Mesenchymal stem cell (in vitro differentiated cells and primary cell): Measurements from ENCODE around the gene SPIN1.

Experiments used
- DNase-seq: peaks from one replicate; pipeline ENCODE4 v3.0.0-alpha.2; 2013
- H2AFZ ChIP-seq: one replicate; pipeline ENCODE4 v1.6.1; 2013; ENCODE audit warnings: low read depth, mild to moderate bottlenecking, control low read depth, inconsistent platforms, low read length, moderate library complexity
- H2AK5ac ChIP-seq: 2 replicates; pipeline ENCODE4 v1.6.1; 2013; ENCODE audit warnings: low read length, moderate library complexity, mild to moderate bottlenecking, inconsistent platforms; ENCODE audit not compliant: severe bottlenecking
- H2BK120ac ChIP-seq: one replicate; pipeline ENCODE4 v1.6.1; 2013; ENCODE audit warnings: low read depth, mild to moderate bottlenecking, inconsistent platforms, low read length, moderate library complexity
- H2BK12ac ChIP-seq, 2 experiments: one replicate each; pipeline ENCODE4 v1.6.1; 2013; ENCODE audit warnings: inconsistent platforms in 2 of 2, low read length in 2 of 2, mild to moderate bottlenecking in 2 of 2, moderate library complexity in 2 of 2, control low read depth in 1 of 2
- H2BK15ac ChIP-seq: one replicate; pipeline ENCODE4 v1.6.1; 2013; ENCODE audit warnings: mild to moderate bottlenecking, low read depth, inconsistent platforms; ENCODE audit not compliant: poor library complexity, severe bottlenecking
- H2BK5ac ChIP-seq: 2 replicates; pipeline ENCODE4 v1.6.1; 2013; ENCODE audit warnings: low read depth, mild to moderate bottlenecking, low read length, control low read depth, inconsistent platforms; ENCODE audit not compliant: poor library complexity, severe bottlenecking
- H3K14ac ChIP-seq, 2 experiments: one replicate each; pipeline ENCODE4 v1.6.1; 2013; ENCODE audit warnings: inconsistent platforms in 2 of 2, low read length in 2 of 2, control low read depth in 1 of 2, mild to moderate bottlenecking in 1 of 2, moderate library complexity in 1 of 2
- H3K18ac ChIP-seq, 2 experiments: one replicate each; pipeline ENCODE4 v1.6.1; 2013; ENCODE audit warnings: inconsistent platforms in 2 of 2, low read length in 2 of 2, control low read depth in 1 of 2, low read depth in 1 of 2, mild to moderate bottlenecking in 1 of 2
- H3K23ac ChIP-seq, 2 experiments: one replicate each; pipeline ENCODE4 v1.6.1; 2013; ENCODE audit warnings: inconsistent platforms in 2 of 2, low read length in 2 of 2, mild to moderate bottlenecking in 2 of 2, moderate library complexity in 2 of 2, control low read depth in 1 of 2
- H3K27ac ChIP-seq: 2 replicates; pipeline ENCODE4 v1.5.1; 2013; ENCODE audit warnings: mild to moderate bottlenecking, moderate library complexity, low read length, control low read depth, inconsistent platforms; ENCODE audit not compliant: poor library complexity, severe bottlenecking
- H3K27me3 ChIP-seq, 2 experiments: 2 replicates each; pipeline versions ENCODE4 v1.6.1 to v1.7.0; 2013; ENCODE audit warnings: low read length in 2 of 2, mild to moderate bottlenecking in 2 of 2, moderate library complexity in 2 of 2, control low read depth in 1 of 2, inconsistent platforms in 1 of 2; ENCODE audit not compliant: control insufficient read depth in 1 of 2, insufficient read depth in 1 of 2
- H3K36me3 ChIP-seq, 2 experiments: 2 replicates each; pipeline versions ENCODE4 v1.6.1 to v1.7.0; 2013; ENCODE audit warnings: low read length in 2 of 2, control low read depth in 1 of 2, inconsistent platforms in 1 of 2, low read depth in 1 of 2, mild to moderate bottlenecking in 1 of 2; ENCODE audit not compliant: insufficient read depth in 2 of 2, control insufficient read depth in 1 of 2
- H3K4ac ChIP-seq, 2 experiments: one replicate each; pipeline ENCODE4 v1.6.1; 2013; ENCODE audit warnings: inconsistent platforms in 2 of 2, low read length in 2 of 2, mild to moderate bottlenecking in 2 of 2, moderate library complexity in 2 of 2, control low read depth in 1 of 2, low read depth in 1 of 2
- H3K4me1 ChIP-seq: 2 replicates; pipeline ENCODE4 v1.6.1; 2013; ENCODE audit warnings: low read depth, low read length, control low read depth; ENCODE audit not compliant: control insufficient read depth, insufficient read depth
- H3K4me2 ChIP-seq: 2 replicates; pipeline ENCODE4 v1.6.1; 2013; ENCODE audit warnings: low read length, mild to moderate bottlenecking, inconsistent platforms; ENCODE audit not compliant: poor library complexity, severe bottlenecking
- H3K4me3 ChIP-seq, 2 experiments: 2 replicates each; pipeline versions ENCODE4 v1.5.1 to v1.7.0; 2013; ENCODE audit warnings: low read length in 2 of 2, mild to moderate bottlenecking in 2 of 2, control low read depth in 1 of 2, low read depth in 1 of 2; ENCODE audit not compliant: insufficient read depth in 1 of 2
- H3K79me1 ChIP-seq: replicated peaks from 2 replicates; pipeline ENCODE4 v1.6.1; 2013; ENCODE audit warnings: mild to moderate bottlenecking, control low read depth, low read length, inconsistent platforms; ENCODE audit not compliant: poor library complexity, severe bottlenecking
- H3K9ac ChIP-seq: 2 replicates; pipeline ENCODE4 v1.7.0; 2013; ENCODE audit warnings: mild to moderate bottlenecking, low read length, moderate library complexity
- H3K9me3 ChIP-seq: 2 replicates; pipeline ENCODE4 v1.7.0; 2013; ENCODE audit warnings: mild to moderate bottlenecking, low read length; ENCODE audit not compliant: control insufficient read depth
- H4K8ac ChIP-seq: one replicate; pipeline ENCODE4 v1.6.1; 2013; ENCODE audit warnings: inconsistent platforms, mild to moderate bottlenecking, low read length, moderate library complexity
- H4K91ac ChIP-seq: one replicate; pipeline ENCODE4 v1.6.1; 2013; ENCODE audit warnings: mild to moderate bottlenecking, low read length, inconsistent platforms
- WGBS: methylation state at CpG from one replicate; pipeline ENCODE4 v1.1.7; 2013; ENCODE audit warnings: mixed read lengths; 5-methylcytosine and 5-hydroxymethylcytosine counted together

SPIN1 gene

DNA sequence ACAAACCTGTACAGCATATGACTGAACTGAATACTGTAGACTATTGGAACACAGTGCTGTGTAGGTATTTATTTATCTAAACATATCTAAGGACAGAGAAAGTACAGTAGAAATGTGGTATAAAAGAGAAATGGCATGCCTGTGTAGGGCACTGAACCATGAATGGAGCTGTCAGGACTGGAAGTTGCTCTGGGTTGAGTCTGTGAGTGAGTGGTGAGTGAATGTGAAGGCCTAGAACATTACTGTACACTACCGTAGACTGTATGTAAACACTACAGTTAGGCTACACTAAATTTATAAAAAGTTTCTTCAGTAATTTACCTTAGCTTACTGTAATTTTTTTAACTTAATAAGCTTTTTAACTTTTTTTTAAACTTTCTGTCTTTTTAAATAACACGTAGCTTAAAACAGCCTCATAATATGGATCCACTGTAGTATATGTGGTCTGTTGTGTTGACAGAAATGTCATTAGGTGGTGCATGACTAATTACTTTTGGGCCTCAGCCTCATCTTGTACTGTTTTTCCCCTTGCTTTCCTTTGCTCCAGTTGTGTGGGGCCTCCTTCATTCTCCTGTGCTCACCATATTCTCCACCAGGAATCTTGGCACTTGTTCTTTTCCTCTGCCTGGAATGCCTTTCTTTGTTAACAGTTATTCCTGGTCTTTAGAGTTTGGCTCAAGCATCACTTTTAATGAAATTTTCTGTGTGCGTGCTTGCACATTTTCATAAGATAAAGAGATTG lies 8.8 kb downstream of the SPIN1 start:
- Histone ChIP-seq H4K91ac (no peak overlapping the region), H3K14ac (no peak overlapping the region), H2AK5ac (peak overlapping the region; percentile 44), H3K9me3 (no peaks in the 10 kb centered on the region), H3K27ac (peak overlapping the region; percentile 54), H2AFZ (no peak overlapping the region), H2BK5ac (no peak overlapping the region), H3K79me1 (no peaks in the 10 kb centered on the region), H3K4me1 (peaks cover 22% of the 10 kb centered on the region), H3K4me3 (no peak overlapping the region), H2BK12ac (no peak overlapping the region), H2BK120ac (no peak overlapping the region), H2BK15ac (no peak overlapping the region), H3K18ac (no peak overlapping the region), H3K27me3 (no peaks in the 10 kb centered on the region), H3K36me3 (peaks cover 0 to 4% of the 10 kb centered on the region in 2 experiments), H3K9ac (no peak overlapping the region), H4K8ac (no peak overlapping the region), H3K4me2 (no peak overlapping the region), H3K4ac (no peak overlapping the region), H3K23ac (no peak overlapping the region)
- DNase-seq = peak; percentile 73
- WGBS = 88% methylated on average over 1 of the region's 3 CpGs

DNA sequence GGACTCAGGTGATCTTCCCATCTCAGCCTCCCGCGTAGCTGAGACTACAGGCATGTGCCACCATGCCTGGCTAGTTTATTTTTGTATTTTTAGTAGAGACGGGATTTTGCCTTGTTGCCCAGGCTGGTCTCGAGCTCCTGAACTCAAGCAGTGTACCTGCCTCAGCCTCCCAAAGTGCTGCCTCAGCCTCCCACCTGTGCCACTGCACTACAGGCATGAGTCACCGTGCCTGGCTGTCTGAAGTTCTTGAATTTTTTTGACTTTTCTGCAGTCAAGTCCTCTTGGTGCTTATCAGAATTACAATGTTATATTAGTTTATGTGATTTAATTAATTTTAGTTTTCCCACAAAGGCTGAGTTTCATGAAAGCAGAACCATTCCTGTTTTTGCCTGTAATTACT lies 9.8 kb downstream of the SPIN1 start:
- H2AFZ ChIP-seq = no peak overlapping the region
- no peak overlapping the region for H3K4ac ChIP-seq
- H2BK120ac ChIP-seq = no peak overlapping the region
- H3K27ac ChIP-seq = no peak overlapping the region
- no peak overlapping the region for H2AK5ac ChIP-seq
- H3K9me3 ChIP-seq = no peaks in the 10 kb centered on the region
- peak overlapping the region; percentile 1 for H2BK15ac ChIP-seq
- no peak overlapping the region for H3K4me2 ChIP-seq
- peak overlapping the region in 1 of 2 experiments; percentile 51 for H3K23ac ChIP-seq
- no peak overlapping the region for H4K91ac ChIP-seq
- H3K4me3 ChIP-seq = no peak overlapping the region
- no peak for DNase-seq
- peaks cover 0 to 4% of the 10 kb centered on the region in 2 experiments for H3K36me3 ChIP-seq
- peaks cover 24% of the 10 kb centered on the region for H3K4me1 ChIP-seq
- H3K27me3 ChIP-seq = no peaks in the 10 kb centered on the region
- no peak overlapping the region for H4K8ac ChIP-seq
- no peak overlapping the region for H3K9ac ChIP-seq
- 92% methylated on average over 4 of the region's 5 CpGs for WGBS
- peak overlapping the region; percentile 6 to 34 for H2BK12ac ChIP-seq
- H3K79me1 ChIP-seq = no peaks in the 10 kb centered on the region
- no peak overlapping the region for H2BK5ac ChIP-seq
- H3K18ac ChIP-seq = no peak overlapping the region
- no peak overlapping the region for H3K14ac ChIP-seq

DNA sequence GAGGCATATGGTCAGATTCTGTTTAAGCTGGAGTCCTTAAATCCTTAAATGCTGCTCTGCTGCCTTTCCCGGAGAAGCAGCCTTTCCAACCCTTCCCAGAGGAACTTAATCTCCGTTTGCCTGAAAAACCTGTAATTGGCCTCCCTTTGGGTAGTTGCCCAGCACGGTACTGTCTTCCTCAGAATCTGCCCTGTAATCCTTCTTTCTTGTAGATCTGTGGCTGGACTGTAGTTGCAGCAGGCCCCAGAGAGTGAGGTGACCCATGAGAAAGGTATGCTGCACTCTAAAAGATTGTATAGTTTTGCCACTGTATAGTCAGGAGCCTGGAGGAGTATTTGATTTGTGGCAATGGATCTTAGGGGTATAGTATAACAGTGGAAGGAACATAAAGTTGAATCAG lies 11.7 kb downstream of the SPIN1 start:
- H3K36me3 ChIP-seq = peaks cover 0 to 4% of the 10 kb centered on the region in 2 experiments
- peak overlapping the region in 1 of 2 experiments; percentile 23 for H3K18ac ChIP-seq
- no peak overlapping the region for H3K4ac ChIP-seq
- no peaks in the 10 kb centered on the region for H3K79me1 ChIP-seq
- H3K9ac ChIP-seq = peak overlapping the region; percentile 61
- no peak overlapping the region for H2AK5ac ChIP-seq
- no peak overlapping the region for H3K4me2 ChIP-seq
- H2BK120ac ChIP-seq = no peak overlapping the region
- H3K4me1 ChIP-seq = peaks cover 24% of the 10 kb centered on the region
- no peaks in the 10 kb centered on the region for H3K27me3 ChIP-seq
- H2BK12ac ChIP-seq = no peak overlapping the region
- no peak overlapping the region for H3K14ac ChIP-seq
- peak overlapping the region; percentile 90 for H3K27ac ChIP-seq
- no peaks in the 10 kb centered on the region for H3K9me3 ChIP-seq
- H2AFZ ChIP-seq = no peak overlapping the region
- DNase-seq = peak; percentile 88
- H3K4me3 ChIP-seq = peak overlapping the region in 1 of 2 experiments; percentile 35
- WGBS = 30% methylated on average over 3 of the region's 3 CpGs
- no peak overlapping the region for H3K23ac ChIP-seq
- no peak overlapping the region for H4K8ac ChIP-seq
- H4K91ac ChIP-seq = no peak overlapping the region
- H2BK5ac ChIP-seq = no peak overlapping the region
- H2BK15ac ChIP-seq = no peak overlapping the region

DNA sequence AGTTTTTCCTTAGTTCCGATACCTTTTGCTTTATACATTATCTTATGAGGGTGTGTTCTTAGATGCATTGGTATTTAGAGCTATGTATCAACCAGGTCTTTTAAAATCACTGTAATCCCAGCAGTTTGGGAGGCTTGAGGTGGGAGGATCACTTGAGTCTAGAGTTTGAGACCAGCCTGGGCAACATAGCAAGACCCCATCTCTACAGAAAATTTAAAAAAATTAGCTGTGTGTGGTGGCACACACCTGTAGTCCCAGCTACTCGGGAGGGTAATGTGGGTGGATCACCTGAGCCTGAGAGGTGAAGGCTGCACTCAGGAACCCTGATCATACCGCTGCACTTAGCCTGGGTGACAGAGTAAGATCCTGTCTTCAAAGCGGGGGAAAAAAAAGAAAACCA lies 15.1 kb downstream of the SPIN1 start:
- 98% methylated on average over 3 of the region's 4 CpGs for WGBS
- Histone ChIP-seq H3K4me3 (no peak overlapping the region), H2BK120ac (no peak overlapping the region), H3K4me1 (peaks cover 26% of the 10 kb centered on the region), H3K4me2 (no peak overlapping the region), H3K23ac (no peak overlapping the region), H3K36me3 (peaks cover 0 to 3% of the 10 kb centered on the region in 2 experiments), H2BK5ac (no peak overlapping the region), H3K9me3 (no peaks in the 10 kb centered on the region), H2BK15ac (no peak overlapping the region), H4K91ac (no peak overlapping the region), H3K27me3 (no peaks in the 10 kb centered on the region), H3K18ac (no peak overlapping the region), H2BK12ac (no peak overlapping the region), H3K4ac (no peak overlapping the region), H3K27ac (no peak overlapping the region), H2AK5ac (no peak overlapping the region), H3K9ac (no peak overlapping the region), H2AFZ (no peak overlapping the region), H3K79me1 (no peaks in the 10 kb centered on the region), H3K14ac (no peak overlapping the region), H4K8ac (no peak overlapping the region)
- DNase-seq = no peak
